NCI-H1694 treated with DMSO at 0.1 percent for 48 hours (cell line): ENCODE measurements around the gene TMEM190.

Experiments
- DNase-seq: peaks from one replicate; lab custom pipeline; 2025; lab: John Stamatoyannopoulos, UW

Gene TMEM190

DNA sequence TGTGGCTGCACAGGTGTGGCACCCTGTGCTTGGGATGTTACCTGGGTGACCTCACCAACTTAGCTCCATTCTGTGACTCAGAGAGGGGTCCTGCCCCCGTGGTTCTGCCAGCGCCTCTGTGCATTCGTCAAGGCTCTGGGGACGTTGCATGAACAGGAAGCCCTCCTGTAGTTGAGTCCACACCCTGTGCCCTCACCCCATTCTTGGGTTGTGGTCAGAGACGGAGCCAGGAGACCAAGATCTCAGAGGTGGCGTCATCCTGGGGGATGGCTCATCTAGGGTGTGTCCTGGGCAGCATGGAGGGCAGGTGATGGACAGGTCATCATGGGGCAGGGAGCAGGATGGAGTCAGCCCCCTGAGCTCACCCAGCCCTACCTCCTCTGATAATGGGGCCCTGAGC lies 24.6 kb upstream of the TMEM190 start:
- DNase-seq: no peak

DNA sequence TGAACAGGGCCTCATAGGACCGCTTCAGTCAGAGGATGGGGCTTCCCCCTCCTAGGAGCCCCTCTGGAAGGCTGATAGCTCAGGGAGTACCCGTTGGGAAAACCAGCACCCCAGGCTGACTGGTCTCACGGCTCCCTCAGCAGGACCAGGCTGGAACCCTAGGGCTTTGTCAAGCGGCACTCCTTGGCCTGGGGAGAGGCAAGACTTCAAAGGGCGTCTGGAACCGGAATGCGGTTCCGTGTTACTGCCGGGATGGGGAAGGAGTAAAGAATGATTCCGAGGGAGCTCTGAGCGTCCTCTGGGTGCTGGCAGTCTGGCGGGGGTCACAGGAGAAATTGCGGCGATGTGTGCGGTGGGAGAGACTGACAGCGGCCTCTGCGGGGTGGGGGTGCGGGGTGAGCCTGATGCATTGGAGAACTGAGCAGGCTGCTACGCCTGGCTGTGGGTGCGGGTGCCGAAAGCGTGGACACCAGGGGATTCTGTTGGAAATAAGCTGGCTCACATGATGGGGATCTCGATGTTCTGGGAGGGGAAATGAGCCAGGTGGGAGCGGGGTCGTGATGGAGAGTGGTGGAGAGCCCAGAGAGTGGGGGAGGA lies 24.0 kb upstream of the TMEM190 start:
- no peak for DNase-seq

DNA sequence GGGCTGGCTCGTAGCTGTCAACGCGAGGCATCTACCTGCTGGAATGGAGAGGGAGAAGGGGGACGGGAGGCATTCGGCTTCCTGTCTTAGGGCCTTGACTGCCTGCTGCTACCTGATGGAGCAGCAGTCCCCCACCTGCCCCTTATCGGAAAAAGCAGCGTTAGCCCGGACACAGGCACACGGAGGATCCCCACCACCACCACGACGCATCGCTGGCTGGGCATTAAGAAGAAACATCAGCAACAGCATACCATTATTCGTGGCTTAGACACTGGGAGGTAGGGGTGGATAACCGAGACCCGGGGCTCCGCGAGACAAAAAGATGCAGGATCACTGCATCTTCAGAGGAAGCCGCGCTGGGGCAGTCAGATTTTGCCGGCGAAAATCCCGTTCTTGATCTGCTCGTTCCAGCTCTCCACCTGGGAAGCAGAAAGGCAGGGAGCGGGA lies 23.2 kb upstream of the TMEM190 start:
- DNase-seq: no peak

DNA sequence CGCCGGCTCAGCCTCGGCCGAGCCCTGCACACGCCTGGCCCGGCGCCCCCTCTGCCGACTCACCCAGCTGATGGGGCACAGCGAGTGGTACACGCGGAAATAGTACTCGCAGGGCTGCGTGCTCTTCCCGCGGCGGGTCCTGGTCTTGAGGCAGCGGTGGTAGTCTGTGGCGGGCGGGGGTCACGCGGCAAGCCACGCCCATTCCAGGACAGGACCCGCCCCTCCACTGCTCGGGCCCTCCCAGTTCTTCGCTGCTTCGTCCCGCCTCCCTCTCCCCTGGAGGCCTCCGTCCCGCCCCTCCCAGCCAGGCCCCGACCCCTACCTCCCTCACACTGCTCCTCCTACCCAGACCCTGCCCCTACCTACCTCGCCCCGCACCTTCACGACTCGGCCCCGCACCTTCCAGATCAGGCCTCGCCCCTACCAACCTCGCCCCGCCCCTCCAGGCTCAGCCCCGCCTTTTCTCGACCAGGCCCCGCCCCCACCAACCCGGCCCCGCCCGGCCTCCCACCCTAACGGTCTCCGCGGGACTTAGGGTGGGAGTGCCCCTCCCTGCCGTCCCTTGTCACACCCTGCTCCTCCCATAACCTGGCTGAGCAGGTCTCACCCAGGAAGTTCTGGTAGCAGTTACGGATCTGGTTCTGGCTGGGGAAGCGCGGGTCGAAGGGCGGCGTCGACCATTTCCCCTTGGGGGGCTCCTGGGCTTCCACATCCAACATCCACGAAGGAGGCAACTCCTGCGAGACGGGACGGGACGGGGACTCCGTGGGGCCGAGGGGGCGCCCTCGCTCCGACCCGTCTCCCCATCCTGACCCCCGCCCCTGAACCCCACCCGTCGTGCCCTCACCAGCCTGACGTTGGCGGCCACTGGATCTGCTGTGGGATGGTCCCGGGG lies 22.6 kb upstream of the TMEM190 start:
- DNase-seq: no peak

DNA sequence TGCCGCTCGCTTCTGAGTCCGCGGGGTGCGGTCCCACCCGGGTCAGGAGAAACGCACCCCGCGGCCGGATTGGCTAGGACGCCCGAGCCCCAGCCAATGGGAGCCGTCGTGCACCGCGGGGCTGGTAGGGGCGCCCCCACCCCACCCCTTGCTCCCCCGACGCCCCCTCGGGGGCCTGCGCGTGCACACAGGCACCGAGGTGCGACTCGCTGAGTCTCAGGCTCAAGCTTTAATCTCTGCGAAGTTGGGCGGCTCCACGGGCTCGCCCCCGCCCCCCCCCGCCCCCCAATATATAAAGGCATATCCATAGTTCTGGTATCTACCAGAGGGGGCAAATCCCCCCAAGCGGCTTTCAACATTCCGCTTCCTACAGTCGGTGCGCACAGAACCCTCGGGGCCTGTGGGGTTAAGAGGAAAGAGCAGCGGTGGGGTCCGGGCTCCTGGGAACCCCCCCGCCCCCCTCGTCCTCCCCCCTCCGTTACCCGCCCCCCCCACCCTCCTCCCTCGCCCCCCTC lies 21.9 kb upstream of the TMEM190 start, which contains the start of gene COX6B2:
Gene COX6B2, minus strand, starts transcription at position 22 of the 515 bp plus-strand sequence. CDS start 198 bp downstream, outside the sequence.
- DNase-seq: no peak

DNA sequence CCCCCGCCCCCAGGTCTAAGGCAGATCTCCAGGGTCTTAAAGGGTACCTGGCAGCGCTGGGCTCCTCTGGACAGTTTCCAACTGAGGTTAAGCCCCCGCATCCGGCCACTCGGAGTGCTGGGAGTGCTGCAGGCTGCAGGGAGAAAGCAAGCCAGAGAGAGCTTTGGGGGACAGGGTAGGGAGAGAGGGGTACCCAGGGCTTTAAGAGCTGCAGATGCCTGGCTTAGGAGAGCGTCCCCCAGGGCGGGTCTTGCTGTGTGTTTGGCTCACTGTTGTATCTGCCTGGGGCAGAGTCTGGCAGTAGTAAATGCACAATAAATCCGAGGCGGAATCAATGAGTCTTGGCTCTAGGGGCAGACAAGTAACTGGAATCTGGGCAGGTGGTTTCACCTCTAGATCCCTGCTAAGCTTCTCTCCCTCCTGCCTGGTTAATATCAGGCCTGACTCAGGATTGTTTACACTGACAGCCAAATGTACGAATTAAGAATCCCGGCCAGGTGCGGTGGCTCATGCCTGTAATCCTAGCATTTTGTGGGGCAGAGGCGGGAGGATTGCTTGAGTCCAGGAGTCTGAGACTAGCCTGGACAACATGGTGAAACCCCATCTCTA lies 21.3 kb upstream of the TMEM190 start:
- no peak for DNase-seq

DNA sequence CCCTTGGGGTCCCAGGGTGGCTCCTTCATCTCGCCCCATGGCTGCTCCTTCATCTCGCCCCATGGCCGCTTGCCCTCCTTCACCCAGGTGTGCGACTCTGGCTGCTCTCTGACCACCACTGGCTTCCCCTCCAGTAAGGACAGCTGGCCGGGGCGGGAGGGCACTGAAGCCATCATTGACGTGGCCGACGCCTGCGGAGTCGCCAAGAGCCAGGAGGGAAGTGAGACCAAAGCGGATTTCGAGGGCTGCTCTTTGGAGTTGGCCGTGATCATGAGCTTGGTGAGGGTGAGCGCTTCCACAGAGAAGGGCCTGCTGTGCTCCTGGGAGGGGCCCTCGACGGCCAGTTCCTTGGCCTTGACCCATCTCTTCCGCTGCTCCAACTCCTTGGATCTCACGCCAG lies 18.1 kb upstream of the TMEM190 start:
- no peak for DNase-seq

DNA sequence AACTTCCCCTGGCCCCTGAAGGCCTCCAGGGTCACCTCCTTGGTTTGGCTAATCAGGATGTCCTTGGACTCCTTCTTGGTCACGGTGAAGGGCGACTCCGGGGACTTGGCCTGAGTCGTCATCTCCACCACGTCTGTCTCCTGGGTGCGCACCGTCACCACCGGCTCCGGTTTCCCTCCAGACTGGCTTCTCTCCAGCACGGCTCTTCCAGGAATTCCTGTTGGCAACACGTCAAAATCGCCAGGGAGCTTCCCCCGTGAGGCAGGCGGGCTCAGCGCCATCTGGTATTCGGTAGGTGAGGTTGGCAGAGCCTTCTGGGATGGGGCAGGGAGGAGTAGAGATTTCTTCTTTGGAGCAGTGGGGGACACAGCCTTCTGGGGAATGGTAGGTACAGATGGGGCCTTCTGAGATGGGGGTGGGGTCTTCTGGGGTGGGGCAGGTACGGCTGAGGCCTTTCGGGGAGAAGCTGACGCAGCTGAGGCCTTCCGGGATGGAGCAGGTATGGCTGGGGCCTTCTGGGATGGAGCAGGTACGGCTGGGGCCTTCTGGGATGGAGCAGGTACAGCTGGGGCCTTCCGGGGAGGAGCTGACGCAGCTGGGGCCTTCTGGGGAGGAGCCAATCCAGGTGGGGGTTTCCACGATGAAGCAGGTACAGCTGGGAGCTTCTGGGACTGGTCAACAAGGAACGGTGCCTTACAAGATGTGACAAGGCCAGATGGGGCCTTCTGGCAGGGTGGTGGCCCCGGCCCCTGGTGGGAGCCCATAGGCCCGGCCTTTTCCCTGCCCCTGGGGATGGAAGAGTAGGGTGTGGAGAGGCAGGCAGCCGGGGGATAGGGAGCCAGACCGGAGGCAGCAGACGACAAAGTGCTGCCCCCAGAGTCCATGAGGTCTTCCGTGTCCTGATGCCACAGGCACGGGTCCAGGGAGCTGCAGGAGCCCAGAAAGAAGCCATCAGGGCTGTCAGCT lies 17.4 kb upstream of the TMEM190 start:
- DNase-seq: peak; percentile 73

DNA sequence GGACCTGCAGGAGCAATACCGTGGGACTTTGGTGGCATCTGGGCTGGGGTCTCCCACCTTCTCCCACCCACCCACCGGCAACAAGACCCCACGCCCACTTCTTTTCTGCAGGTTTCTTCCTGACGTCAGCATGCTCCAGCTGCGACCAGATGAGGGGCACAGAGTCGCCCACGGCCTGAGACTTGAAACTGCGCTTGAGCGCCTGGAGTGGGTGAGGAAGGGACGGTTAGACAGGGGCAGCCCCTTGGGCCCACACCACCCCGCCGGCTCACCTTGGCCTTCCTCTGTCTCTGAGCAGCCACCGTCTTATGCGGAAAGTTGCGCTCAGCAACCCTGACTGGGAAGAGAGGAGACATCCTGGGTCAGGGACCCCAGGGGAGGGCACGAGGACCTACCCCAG lies 15.7 kb upstream of the TMEM190 start:
- no peak for DNase-seq

DNA sequence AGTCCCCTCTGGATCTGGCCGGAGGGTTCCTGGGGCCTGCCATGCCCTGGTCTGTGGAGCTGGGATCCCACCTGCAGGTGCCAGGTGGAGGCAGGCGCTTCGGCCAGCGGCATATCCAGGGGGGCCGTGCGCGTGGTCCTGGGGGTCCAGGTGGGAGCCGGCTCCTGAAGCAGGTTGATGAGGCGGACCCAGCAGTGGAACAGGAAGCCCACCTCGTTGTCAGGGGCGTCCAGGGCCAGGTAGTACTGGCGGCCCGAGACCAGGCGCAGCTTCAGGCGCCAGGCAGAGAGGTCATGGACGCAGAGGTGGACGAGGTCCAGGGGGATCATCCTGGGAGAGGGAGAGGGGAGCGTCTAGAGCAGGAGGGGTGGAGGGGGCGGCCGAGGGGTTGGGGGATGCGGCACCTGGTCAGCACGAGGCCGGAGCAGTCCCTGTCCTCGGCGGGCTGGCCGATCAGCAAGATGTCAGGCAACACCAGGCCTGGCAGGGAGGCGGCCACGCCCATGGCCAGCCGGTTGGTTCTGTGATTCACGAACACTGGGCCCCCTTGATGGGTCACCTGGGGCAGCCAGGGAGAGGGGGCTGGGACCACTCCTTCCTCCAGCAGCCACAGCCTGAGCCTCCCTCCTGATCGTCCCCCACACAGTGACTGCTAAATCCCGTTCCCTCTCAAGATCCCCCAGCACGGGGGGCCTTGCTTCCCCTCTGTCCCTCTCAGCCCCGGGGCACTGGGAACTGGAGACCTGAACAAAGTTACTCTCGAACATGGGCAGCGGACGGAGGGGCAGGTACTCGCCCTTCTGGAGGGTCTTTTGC lies 14.2 kb upstream of the TMEM190 start:
- DNase-seq: no peak

DNA sequence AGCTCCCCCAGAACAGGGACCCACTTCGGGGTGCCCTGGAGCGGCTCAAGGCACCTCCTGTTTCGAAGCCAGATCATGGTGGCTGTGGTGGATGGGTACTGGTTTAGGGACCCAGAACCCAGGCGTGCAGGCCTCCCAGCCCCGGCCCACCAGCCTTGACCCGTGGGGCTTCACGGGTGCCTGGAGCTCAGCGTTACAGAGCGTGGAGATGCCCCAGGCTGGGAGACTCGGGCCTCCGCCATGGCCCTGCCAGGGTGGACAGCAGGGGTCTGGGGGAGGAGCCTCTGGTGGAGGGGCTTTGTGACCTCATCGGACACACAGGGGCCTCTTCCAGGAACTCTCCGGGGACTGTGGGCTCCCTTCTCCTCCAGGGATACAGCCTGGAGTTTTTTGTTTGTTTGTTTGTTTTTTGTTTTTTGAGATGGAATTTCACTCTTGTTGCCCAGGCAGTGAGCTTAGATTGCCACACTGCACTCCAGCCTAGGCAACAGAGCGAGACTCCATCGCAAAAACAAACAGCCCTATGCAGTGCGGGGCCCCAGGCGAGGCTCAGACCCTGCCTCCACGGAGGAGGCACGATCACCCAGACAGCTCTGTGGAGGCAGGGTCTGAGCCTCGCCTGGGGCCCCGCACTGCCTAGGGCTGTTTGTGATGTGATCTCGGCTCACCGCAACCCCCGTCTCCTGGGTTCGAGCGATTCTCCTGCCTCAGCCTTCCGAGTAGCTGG lies 13.5 kb upstream of the TMEM190 start, which contains the start of gene GARIN5B:
Gene GARIN5B, minus strand, starts transcription at position 271 of the 727 bp plus-strand sequence. Its CDS starts 194 bp downstream, at position 77.
- DNase-seq: no peak

DNA sequence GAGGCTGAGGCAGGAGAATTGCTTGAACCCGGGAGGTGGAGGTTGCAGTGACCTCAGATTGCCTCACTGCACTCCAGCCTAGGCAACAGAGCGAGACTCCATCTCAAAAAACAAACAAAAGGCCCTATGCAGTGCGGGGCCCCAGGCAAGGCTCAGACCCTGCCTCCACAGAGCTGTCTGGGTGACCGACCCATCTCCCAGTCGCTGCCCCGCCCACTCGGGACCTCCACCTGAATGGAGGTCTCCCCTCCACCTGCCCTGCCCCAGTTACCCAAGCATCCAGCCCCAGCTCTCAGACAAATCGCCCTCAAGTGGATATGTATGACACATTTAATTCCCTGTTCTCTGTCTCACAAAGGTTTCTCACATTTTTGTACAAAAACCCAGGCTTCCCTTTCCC lies 11.4 kb upstream of the TMEM190 start:
- DNase-seq: no peak

DNA sequence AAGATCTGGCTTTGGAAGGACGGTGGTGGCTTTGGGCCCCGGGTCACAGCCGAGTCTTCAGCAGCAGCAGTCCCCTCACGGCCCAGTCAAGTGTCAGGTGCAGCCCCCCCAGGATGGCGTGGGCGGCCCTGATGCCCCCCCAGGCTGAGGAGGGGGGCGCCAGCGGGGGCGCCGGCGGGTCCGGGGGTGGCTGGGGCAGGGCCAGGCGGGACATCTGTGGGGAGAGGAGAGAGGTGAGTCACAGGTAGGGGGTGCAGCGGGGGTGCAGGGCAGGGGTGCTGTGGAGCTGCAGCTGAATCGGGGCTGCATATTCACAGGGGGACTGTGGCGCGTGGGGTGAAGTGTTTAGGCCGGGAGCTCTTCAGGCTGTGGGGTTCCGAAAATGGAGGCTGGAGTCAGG lies 10.7 kb upstream of the TMEM190 start:
- DNase-seq: no peak

DNA sequence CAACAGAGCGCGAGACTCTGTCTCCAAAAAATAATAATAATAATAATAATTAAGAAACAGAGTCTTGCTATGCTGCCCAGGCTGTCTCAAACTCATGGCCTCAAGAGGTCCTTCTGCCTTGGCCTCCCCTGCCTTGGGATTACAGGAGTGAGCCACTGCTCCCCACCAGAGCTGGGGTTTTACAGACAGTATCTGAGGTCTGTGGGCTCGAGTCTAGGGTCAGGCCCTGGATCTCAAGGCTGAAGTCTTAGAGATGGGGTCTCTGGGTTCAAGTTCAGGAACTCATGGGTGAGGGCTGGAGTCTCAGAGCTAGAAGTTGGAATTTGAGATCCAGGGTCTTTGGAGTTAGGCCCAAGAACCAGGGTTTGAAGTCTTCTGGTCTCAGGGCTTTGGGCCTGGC lies 9.8 kb upstream of the TMEM190 start:
- no peak for DNase-seq

DNA sequence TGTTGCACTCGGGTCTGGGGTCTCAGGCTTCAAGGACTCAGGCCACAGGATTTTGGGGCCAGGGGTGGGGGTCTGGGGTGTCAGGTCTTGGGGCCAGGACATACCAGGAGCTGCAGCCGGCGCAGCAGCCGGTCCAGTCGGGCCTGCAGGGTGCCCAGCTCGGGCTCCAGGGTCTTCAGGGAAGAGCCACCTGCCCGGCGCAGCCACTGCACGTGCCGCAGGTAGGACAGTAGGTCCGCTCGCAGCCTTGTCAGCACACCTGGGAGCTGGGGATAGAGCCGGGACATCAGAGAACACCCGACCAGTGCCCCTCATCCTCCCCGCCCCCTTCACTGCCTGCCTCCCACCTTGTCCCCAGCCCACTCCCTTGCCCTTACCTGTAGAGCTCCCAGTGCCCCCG lies 8.5 kb upstream of the TMEM190 start:
- DNase-seq: no peak

DNA sequence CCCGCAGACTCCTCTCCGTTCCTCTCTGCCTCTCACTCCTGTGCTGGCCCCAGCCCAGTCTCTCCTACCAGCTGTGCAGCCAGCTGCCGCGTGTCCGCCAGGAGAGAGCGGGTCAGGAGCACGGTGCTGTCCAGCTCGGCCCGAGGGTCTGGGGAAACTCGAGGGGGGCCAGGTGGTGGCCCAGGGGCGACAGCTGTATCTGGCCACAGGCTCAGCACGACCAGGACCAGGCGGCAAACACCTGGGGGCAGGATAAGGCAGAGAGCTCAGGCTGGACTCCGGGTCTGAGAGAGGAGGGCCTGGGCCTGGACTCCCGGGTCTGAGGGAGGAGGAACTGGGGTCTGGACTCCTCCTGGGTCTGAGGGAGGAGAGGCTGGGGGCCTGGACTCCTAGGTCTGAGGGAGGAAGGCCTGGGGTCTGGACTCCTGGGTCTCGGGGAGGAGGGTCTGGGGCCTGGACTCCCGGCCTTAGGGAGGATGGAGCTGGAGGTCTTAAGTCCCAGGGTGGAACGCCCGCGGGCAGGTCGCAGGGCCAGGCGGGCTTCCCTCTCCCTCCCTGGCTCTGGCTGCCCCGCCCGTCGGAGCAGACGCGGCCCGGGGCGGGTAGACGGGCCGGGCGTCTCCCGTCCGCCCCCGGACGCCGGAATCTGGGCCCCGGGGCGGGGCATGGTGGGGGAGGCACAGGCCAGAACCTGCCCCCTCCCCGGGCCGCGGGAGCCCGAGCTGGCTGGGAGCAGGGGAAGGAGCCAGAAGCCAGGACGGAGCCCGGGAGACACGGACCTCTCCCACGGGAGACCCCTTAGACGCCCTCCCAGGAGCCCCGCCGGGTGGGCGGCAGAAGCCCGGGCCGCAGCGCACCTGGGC lies 7.7 kb upstream of the TMEM190 start:
- DNase-seq: no peak

DNA sequence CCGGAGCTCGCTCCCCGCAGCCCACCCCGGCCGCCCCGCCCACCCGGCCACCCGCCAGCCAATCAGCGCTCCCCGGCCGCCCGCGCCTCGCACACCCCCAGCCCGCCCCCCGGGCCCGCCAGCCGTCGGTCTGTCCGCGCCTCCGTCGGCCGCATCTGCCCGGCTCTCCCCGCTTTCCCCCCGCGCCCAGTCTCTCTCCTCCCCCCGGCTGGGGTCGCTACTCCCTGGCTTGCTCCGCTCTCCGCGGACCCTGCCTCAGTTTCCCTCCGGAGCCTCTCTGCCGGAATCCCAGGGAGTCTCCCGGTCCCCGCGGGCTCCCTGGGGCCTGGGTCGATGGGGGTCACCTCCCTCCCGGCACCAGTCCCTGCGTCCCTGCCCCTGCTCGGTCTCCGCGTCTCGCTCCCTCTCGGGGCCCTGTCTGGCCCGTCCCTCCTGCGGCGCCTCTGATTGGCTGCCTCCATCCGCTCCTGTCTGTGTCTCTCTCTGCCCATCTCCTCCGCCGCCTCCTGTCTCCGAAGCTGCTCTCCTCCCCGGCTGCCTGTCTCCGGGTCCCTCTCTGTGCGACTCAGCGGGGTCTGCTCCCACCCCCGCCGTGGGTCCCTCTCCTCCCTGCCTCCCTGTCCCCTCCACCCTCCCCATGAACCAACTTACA lies 6.8 kb upstream of the TMEM190 start:
- DNase-seq: peak; percentile 23

DNA sequence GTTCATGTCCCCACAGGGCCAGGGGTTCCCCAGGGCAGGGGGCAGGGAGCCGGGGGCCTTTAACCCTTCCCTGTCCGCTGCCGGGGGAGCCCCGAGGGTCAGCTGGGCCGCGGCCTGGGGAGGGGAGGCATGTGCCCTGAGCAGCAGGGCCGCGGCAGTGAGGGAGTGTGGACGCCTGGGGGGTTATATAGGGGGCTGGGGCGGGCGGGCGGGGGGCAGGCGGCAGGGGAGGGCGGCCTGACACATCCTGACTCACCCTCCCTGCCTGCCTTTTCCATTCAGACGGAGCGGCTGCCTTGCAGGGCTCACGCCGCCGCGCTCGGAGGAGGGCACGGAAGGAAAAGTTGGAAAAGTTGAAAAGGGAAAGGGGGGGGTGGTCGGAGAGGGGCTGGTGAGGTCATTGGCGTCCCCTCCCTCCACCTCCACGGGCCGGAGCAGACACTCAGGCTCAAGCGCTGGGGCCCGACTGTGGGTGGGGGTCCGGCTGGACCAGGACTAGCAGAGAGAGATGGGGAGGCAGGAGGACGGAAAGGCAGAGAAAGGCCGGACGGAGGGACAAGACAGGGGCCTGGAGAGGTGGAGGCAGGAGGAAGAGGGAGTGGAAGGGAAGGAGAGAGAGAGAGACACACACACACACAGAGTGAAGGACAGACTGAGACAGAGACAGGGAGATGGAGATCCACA lies 6.2 kb upstream of the TMEM190 start, which contains the start of gene IL11:
Gene IL11, minus strand, starts transcription at position 159 of the 684 bp plus-strand sequence. Its CDS starts 153 bp downstream, at position 6.
- DNase-seq: no peak
